GM10847 (cell line): ENCODE measurements around the gene PDZD4.

ENCODE experiments used
- POLR2A ChIP-seq: IDR thresholded peaks from 2 replicates; pipeline ENCODE4 v1.6.1; 2011; ENCODE audit not compliant: insufficient read length; ENCODE audit errors: extremely low read depth

Gene PDZD4

DNA sequence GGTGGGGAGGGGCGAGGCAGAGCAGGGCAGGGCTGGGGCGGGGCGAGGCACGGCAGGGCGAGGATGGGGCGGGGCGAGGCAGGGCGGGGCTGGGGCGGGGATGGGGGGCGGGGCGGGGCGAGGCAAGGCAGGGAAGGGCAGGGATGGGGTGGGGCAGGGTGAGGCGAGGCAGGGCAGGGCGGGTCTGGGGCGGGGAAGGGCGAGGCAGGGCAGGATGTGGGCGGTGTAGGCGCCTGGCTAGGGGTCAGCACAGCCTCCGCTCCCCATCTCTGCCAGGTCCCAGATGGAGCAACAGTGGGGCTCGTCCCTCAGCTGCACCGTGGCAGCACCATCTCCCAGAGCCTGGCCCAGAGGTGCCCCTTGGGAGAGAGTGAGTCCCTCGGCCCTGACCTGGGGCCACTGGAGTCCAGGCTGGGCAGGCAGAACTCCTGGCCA, 53.7 kb downstream of the PDZD4 start:
- no peak for TF ChIP-seq POLR2A

- TF ChIP-seq POLR2A, result no peak
Measured at GRCh38 chrX:153776120-153776599, 54.2 kb downstream of the PDZD4 start.

GRCh38 chrX:153775293-153776119, 54.8 kb downstream of the PDZD4 start:
- TF ChIP-seq POLR2A, result no peak

DNA sequence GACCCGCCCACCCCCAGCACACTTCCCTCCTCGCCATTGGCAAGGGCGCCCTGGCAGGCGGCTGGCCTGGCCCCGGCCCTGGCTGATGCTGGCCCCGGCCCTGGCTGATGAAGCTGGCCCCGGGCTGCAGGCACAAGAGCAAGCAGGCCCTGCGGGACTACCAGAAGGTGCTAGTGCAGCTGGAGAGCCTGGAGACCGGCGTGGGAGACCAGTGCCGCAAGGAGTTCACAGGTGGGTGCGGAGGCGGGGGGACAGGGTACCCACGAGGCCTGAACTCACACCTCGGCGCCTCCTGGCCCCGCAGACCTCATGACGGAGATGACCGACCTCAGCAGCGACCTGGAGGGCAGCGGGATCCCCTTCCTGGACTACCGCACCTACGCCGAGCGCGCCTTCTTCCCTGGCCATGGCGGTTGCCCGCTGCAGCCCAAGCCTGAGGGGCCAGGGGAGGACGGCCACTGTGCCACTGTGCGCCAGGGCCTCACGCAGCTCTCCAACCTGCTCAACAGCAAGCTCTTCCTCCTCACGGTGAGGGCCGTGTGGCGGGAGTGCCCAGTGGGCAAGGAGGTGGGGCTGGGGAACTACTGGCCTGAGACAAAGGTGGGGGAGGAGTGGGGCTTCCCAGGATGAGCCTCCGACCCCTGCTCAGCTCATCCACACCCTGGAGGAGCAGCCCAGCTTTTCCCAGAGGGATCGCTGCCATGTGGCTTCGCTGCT, 55.6 kb downstream of the PDZD4 start:
- no peak for TF ChIP-seq POLR2A

DNA sequence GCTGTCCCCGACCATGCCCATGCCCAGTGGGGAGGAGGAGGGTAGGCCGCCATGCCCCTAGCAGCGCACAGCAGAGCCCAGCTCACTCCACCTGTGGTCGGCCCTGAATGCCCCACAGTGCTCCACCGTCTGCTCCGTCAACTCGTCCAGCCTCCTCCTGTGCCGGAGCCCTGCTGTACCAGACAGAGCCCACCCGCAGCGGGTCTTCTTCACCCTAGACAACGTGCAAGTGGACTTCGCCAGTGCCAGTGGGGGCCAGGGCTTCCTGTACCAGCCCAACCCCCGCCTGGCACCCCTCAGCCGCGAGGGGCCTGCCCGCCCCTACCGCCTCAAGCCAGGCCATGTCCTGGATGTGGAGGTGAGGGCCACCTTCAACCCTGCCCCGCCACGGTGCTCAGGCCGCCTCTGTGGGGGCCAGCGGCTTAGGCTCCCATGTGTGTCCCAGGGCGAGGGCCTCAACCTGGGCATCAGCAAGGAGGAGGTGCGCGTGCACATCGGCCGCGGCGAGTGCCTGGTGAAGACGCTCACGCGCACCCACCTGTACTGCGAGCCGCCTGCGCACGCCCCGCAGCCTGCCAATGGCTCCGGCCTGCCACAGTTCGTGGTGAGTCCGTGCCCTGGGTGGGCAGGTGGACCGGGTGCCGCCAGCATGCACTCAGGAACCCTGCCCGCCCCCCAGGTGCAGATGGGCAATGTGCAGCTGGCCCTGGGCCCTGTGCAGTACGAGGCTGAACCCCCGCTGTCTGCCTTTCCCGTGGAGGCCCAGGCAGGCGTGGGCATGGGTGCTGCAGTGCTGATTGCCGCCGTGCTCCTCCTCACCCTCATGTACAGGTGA, 56.4 kb downstream of the PDZD4 start:
- TF ChIP-seq POLR2A, result no peak

DNA sequence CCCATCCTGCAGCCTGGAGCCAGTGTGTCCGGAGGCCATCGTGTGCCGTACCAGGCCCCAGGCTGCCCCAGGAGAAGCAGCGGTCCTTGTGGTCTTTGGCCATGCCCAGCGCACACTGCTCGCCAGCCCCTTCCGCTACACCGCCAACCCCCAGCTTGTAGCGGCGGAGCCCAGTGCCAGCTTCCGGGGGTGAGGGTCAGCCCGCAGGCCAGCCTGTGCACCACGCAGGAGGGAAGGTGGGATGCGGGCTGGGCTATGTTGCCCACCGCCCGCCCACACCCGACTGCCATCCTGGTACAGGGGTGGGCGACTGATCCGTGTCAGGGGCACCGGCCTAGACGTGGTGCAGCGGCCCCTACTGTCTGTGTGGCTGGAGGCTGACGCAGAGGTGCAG, 57.1 kb downstream of the PDZD4 start:
- no peak for TF ChIP-seq POLR2A

- TF ChIP-seq POLR2A, result no peak
Measured at GRCh38 chrX:153772316-153773217, 57.8 kb downstream of the PDZD4 start.

DNA sequence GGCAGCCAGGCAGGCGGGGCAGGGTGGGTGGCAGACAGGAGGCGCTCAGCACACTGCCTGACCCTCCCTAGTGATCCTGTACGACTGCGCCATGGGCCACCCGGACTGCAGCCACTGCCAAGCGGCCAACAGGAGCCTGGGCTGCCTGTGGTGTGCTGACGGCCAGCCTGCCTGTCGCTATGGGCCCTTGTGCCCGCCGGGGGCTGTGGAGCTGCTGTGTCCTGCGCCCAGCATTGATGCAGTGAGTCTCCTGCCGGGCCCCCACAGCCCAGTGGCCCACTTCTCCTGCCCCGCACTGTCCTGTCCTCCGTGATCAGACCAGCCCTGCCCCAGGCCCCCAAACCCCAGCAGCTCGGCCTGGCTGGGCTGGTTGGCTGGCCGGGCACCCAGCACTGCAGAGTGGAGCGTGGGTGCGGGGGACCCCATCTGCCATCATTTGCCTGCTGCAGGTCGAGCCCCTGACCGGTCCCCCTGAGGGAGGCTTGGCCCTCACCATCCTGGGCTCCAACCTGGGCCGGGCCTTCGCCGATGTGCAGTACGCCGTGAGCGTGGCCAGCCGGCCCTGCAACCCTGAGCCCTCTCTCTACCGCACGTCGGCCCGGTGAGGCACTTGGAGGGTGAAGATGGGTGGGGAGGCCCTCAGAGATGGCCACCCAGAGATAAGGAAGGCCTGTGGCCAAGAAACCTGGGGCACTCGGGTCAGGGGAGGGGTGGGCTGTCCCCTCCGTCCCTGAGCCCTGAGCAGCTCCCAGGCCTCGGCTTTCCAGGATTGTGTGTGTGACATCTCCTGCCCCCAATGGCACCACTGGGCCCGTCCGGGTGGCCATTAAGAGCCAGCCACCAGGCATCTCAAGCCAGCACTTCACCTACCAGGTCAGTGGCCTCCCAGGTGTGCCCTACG, 58.7 kb downstream of the PDZD4 start:
- TF ChIP-seq POLR2A, result no peak

- no peak for TF ChIP-seq POLR2A
Measured at GRCh38 chrX:153770601-153771414, 59.5 kb downstream of the PDZD4 start.

DNA sequence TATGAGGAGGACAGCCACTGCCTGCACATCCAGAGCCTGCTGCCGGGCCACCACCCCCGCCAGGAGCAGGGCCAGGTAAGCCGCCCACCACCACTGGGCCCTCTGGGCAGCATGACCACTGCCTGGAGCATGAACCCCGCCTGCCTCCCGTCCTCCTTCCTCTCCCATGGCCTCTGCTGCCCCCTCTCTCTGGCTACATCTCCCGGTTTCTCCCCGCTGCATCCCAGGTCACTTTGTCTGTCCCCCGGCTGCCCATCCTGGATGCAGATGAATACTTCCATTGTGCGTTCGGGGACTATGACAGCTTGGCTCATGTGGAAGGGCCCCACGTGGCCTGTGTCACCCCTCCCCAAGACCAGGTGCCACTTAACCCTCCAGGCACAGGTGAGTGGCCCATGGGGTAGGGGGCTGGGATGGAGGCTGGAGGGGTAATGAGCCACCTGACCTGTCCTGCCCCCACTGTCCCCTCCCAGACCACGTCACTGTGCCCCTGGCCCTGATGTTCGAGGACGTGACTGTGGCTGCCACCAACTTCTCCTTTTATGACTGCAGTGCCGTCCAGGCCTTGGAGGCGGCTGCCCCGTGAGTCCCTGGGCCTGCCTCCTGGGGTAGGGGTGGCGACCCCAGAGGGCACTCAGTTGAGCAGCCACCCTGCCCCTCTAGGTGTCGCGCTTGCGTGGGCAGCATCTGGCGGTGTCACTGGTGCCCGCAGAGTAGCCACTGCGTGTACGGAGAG, 60.3 kb downstream of the PDZD4 start:
- no peak for TF ChIP-seq POLR2A

GRCh38 chrX:153769158-153769864, 61.0 kb downstream of the PDZD4 start:
- TF ChIP-seq POLR2A, result no peak
